ENCODE data around the gene FABP3. TPM values are rescaled to one million over a fixed set of nuclear protein-coding genes. Genes with fewer than 3 reads are reported as not detected.

Gene FABP3
- total RNA-seq, 2 experiments from 2014 or later = not detected

- no peaks in the 10 kb centered on the region for H4K20me1 ChIP-seq (ENCODE audit: insufficient read depth, low read length)
These were observed 9.6 kb upstream of the FABP3 start for GRCh38 chr1:31382379-31382989.

GRCh38 chr1:31381394-31382294, 8.8 kb upstream of the FABP3 start:
- ChIA-PET CTCF (ENCODE audit: unreplicated experiment) (no interaction called here), POLR2A (interaction anchor here (0.6 kb wide), 1 partner anchor 771 kb away, joined by 3 read pairs; no protein-coding TSS in a partner anchor)
- Histone ChIP-seq H3K27ac (ENCODE audit: low read depth, low read length, poor library complexity, severe bottlenecking) (no peak overlapping the region), H3K4me1 (ENCODE audit: insufficient read depth, low read length, poor library complexity, severe bottlenecking) (no peaks in the 10 kb centered on the region), H3K9me2 (ENCODE audit: insufficient read depth, low read length) (no peaks in the 10 kb centered on the region), H3K9me3 (ENCODE audit: low read length) (no peaks in the 10 kb centered on the region), H3K4me3 (ENCODE audit: low read depth, low read length, poor library complexity, severe bottlenecking) (no peak overlapping the region), H2AFZ (ENCODE audit: low read length) (no peak overlapping the region), H4K20me1 (ENCODE audit: insufficient read depth, low read length) (no peaks in the 10 kb centered on the region), H3K4me2 (ENCODE audit: low read length) (no peak overlapping the region), H3K36me3 (ENCODE audit: insufficient read depth, low read length) (no peaks in the 10 kb centered on the region), H3K79me2 (ENCODE audit: insufficient read depth, low read depth, low read length) (no peaks in the 10 kb centered on the region)
- no peak for TF ChIP-seq CTCF (conservative IDR thresholded peaks at IDR 0.05; ENCODE audit: low read length)
- TF ChIP-seq EZH2phosphoT487 (IDR thresholded peaks at IDR 0.05; ENCODE audit: borderline replicate concordance, low read depth, low read length) = no peak
- no peak for DNase-seq (ENCODE audit: low spot score)
- no TSS peak for BruUV-seq (replicated peaks)
- intact Hi-C loops (cut with micrococcal nuclease; ENCODE audit: unreplicated experiment) = no loop called here

More at GRCh38 chr1:31382379-31382989, 9.6 kb upstream of the FABP3 start:
- ChIA-PET POLR2A (no interaction called here), CTCF (ENCODE audit: unreplicated experiment) (no interaction called here)
- H3K9me2 ChIP-seq (ENCODE audit: insufficient read depth, low read length) = no peaks in the 10 kb centered on the region
- H3K4me3 ChIP-seq (ENCODE audit: low read depth, low read length, poor library complexity, severe bottlenecking) = no peak overlapping the region
- intact Hi-C loops (cut with micrococcal nuclease; ENCODE audit: unreplicated experiment) = no loop called here
- DNase-seq (ENCODE audit: low spot score) = no peak
- H3K9me3 ChIP-seq (ENCODE audit: low read length) = no peaks in the 10 kb centered on the region
- H3K79me2 ChIP-seq (ENCODE audit: insufficient read depth, low read depth, low read length) = no peaks in the 10 kb centered on the region
- TF ChIP-seq EZH2phosphoT487 (IDR thresholded peaks at IDR 0.05; ENCODE audit: borderline replicate concordance, low read depth, low read length) (no peak), CTCF (conservative IDR thresholded peaks at IDR 0.05; ENCODE audit: low read length) (no peak)
- H3K4me2 ChIP-seq (ENCODE audit: low read length) = no peak overlapping the region
- H3K27ac ChIP-seq (ENCODE audit: low read depth, low read length, poor library complexity, severe bottlenecking) = no peak overlapping the region
- H3K4me1 ChIP-seq (ENCODE audit: insufficient read depth, low read length, poor library complexity, severe bottlenecking) = no peaks in the 10 kb centered on the region
- H2AFZ ChIP-seq (ENCODE audit: low read length) = no peak overlapping the region
- no TSS peak for BruUV-seq (replicated peaks)
- H3K36me3 ChIP-seq (ENCODE audit: insufficient read depth, low read length) = no peaks in the 10 kb centered on the region
